Liver (tissue), 3 donors: ENCODE data around the gene ACOT7.

Source experiments
- EGR1 ChIP-seq, 2 donors: IDR thresholded peaks; 2 replicates each; pipeline ENCODE4 v1.6.1; 2016 to 2018; ENCODE audit warnings: antibody characterized with exemption in 2 of 2, low read depth in 2 of 2
- FOXA1 ChIP-seq: IDR thresholded peaks from 2 replicates; pipeline ENCODE4 v1.6.1; 2016; ENCODE audit warnings: antibody characterized with exemption
- GABPA ChIP-seq, 2 donors: IDR thresholded peaks in 1 of 2; conservative IDR thresholded peaks in 1 of 2; 2 replicates each; pipeline ENCODE4 v1.6.1; 2016; ENCODE audit warnings: antibody characterized with exemption in 2 of 2, mild to moderate bottlenecking in 1 of 2, moderate library complexity in 1 of 2
- HNF4G ChIP-seq: IDR thresholded peaks from 2 replicates; pipeline ENCODE4 v1.6.1; 2016; ENCODE audit warnings: antibody characterized with exemption
- JUND ChIP-seq, 2 donors: IDR thresholded peaks; 2 replicates each; pipeline ENCODE4 v1.6.1; 2016; ENCODE audit warnings: antibody characterized with exemption in 2 of 2
- RAD21 ChIP-seq, 2 donors: IDR thresholded peaks; 2 replicates each; pipeline ENCODE4 v1.6.1; 2016; ENCODE audit warnings: antibody characterized with exemption in 2 of 2, mild to moderate bottlenecking in 2 of 2
- RXRA ChIP-seq, 2 donors: IDR thresholded peaks; 2 replicates each; pipeline ENCODE4 v1.6.1; 2017 to 2018; ENCODE audit warnings: antibody characterized with exemption in 2 of 2, mild to moderate bottlenecking in 1 of 2
- TAF1 ChIP-seq: conservative IDR thresholded peaks from 2 replicates; pipeline ENCODE4 v1.6.1; 2016; ENCODE audit warnings: antibody characterized with exemption, mild to moderate bottlenecking
- YY1 ChIP-seq: IDR thresholded peaks from 2 replicates; pipeline ENCODE4 v1.6.1; 2016; ENCODE audit warnings: antibody characterized with exemption, mild to moderate bottlenecking
- TF ChIP-seq, protein P1 (sequence below): fragments of 150-350 bp; IDR thresholded peaks from 2 replicates; pipeline ENCODE4 v1.5.1; 2017; ENCODE audit warnings: improper control_type of control experiment, low read depth, low read length; ENCODE audit not compliant: missing input control
- TF ChIP-seq, protein P2 (sequence below): IDR thresholded peaks from 2 replicates; pipeline ENCODE4 v1.6.1; 2016; ENCODE audit warnings: antibody characterized with exemption, mild to moderate bottlenecking
- TF ChIP-seq, protein P3 (sequence below): IDR thresholded peaks from 2 replicates; pipeline ENCODE4 v1.6.1; 2016; ENCODE audit warnings: antibody characterized with exemption
- TF ChIP-seq, protein P4 (sequence below): IDR thresholded peaks from 2 replicates; pipeline ENCODE4 v1.6.1; 2016; ENCODE audit warnings: antibody characterized with exemption
- TF ChIP-seq, protein P5 (sequence below): IDR thresholded peaks from 2 replicates; pipeline ENCODE4 v1.6.1; 2016; ENCODE audit warnings: antibody characterized with exemption
- donor health status: healthy.
- donor health status: healthy.

DNA sequence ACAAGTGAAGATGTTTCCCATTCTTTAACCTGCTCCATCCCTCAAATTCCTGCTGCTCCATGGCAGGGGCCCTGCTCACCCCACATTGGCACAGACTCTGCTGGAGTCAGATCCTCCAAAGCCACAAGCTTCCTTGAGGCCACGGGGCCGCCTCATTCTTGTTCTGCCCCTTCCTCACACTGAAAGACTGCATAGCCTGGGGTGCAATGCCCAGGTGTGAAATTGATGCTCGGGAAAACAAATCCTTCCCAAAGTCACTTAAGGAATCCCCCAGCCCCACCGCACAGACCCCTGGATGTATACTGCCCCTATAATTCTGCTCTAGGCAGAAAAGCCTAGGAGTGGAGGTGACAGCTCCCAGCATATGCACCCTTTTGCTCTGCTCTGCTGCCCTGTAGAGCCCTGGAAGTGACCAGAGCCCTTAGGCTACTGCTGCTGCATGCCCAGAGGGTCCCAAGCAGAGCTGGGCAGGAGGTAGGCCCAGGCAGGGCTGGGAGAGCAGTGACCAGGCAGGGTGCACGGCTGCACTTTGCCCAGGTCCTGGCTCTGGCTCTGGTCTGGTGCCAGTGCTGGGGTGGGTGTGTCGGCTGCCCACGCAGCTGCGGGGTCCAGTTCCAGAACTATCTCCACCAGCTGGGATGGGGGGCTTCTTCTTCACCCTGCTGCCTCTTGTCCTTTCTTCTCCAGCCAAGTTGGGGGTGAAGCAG is 24.5 kb upstream of the ACOT7 start:
- TF ChIP-seq, protein P1, sequence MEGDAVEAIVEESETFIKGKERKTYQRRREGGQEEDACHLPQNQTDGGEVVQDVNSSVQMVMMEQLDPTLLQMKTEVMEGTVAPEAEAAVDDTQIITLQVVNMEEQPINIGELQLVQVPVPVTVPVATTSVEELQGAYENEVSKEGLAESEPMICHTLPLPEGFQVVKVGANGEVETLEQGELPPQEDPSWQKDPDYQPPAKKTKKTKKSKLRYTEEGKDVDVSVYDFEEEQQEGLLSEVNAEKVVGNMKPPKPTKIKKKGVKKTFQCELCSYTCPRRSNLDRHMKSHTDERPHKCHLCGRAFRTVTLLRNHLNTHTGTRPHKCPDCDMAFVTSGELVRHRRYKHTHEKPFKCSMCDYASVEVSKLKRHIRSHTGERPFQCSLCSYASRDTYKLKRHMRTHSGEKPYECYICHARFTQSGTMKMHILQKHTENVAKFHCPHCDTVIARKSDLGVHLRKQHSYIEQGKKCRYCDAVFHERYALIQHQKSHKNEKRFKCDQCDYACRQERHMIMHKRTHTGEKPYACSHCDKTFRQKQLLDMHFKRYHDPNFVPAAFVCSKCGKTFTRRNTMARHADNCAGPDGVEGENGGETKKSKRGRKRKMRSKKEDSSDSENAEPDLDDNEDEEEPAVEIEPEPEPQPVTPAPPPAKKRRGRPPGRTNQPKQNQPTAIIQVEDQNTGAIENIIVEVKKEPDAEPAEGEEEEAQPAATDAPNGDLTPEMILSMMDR = no peak
- TF ChIP-seq YY1 (no peak), TAF1 (no peak), RXRA (IDR thresholded peaks at IDR 0.05) (no peak), GABPA (IDR thresholded peaks at IDR 0.05 in 1 of 2, conservative IDR thresholded peaks at IDR 0.05 in 1 of 2) (no peak), RAD21 (IDR thresholded peaks at IDR 0.05) (no peak), JUND (IDR thresholded peaks at IDR 0.05) (no peak), FOXA1 (no peak), EGR1 (IDR thresholded peaks at IDR 0.05; ENCODE audit: low read depth in 2 of 2) (peak in 1 of 2 donors; percentile 47), HNF4G (no peak)
- TF ChIP-seq, protein P2, sequence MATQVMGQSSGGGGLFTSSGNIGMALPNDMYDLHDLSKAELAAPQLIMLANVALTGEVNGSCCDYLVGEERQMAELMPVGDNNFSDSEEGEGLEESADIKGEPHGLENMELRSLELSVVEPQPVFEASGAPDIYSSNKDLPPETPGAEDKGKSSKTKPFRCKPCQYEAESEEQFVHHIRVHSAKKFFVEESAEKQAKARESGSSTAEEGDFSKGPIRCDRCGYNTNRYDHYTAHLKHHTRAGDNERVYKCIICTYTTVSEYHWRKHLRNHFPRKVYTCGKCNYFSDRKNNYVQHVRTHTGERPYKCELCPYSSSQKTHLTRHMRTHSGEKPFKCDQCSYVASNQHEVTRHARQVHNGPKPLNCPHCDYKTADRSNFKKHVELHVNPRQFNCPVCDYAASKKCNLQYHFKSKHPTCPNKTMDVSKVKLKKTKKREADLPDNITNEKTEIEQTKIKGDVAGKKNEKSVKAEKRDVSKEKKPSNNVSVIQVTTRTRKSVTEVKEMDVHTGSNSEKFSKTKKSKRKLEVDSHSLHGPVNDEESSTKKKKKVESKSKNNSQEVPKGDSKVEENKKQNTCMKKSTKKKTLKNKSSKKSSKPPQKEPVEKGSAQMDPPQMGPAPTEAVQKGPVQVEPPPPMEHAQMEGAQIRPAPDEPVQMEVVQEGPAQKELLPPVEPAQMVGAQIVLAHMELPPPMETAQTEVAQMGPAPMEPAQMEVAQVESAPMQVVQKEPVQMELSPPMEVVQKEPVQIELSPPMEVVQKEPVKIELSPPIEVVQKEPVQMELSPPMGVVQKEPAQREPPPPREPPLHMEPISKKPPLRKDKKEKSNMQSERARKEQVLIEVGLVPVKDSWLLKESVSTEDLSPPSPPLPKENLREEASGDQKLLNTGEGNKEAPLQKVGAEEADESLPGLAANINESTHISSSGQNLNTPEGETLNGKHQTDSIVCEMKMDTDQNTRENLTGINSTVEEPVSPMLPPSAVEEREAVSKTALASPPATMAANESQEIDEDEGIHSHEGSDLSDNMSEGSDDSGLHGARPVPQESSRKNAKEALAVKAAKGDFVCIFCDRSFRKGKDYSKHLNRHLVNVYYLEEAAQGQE = no peak
- TF ChIP-seq, protein P3, sequence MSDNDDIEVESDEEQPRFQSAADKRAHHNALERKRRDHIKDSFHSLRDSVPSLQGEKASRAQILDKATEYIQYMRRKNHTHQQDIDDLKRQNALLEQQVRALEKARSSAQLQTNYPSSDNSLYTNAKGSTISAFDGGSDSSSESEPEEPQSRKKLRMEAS = no peak
- TF ChIP-seq, protein P4, sequence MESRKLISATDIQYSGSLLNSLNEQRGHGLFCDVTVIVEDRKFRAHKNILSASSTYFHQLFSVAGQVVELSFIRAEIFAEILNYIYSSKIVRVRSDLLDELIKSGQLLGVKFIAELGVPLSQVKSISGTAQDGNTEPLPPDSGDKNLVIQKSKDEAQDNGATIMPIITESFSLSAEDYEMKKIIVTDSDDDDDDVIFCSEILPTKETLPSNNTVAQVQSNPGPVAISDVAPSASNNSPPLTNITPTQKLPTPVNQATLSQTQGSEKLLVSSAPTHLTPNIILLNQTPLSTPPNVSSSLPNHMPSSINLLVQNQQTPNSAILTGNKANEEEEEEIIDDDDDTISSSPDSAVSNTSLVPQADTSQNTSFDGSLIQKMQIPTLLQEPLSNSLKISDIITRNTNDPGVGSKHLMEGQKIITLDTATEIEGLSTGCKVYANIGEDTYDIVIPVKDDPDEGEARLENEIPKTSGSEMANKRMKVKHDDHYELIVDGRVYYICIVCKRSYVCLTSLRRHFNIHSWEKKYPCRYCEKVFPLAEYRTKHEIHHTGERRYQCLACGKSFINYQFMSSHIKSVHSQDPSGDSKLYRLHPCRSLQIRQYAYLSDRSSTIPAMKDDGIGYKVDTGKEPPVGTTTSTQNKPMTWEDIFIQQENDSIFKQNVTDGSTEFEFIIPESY = no peak
- TF ChIP-seq, protein P5, sequence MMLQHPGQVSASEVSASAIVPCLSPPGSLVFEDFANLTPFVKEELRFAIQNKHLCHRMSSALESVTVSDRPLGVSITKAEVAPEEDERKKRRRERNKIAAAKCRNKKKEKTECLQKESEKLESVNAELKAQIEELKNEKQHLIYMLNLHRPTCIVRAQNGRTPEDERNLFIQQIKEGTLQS = no peak
